ENCODE data around the gene TMED8.
A peak's percentile ranks its signal among the peaks of the same experiment; 100 is the strongest.
"Not testable (repeated sequence)": the region's sequence is repeated elsewhere in the genome, so short reads cannot be mapped to it uniquely, and the experiment has no call there.

Gene TMED8, protein sequence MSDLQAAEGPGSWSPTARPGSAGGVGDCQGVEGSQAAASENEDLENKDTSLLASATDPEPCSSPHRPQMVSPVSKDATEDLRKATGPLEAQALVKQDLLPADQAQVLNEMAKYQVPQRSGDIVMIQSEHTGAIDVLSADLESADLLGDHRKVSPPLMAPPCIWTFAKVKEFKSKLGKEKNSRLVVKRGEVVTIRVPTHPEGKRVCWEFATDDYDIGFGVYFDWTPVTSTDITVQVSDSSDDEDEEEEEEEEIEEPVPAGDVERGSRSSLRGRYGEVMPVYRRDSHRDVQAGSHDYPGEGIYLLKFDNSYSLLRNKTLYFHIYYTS

DNA sequence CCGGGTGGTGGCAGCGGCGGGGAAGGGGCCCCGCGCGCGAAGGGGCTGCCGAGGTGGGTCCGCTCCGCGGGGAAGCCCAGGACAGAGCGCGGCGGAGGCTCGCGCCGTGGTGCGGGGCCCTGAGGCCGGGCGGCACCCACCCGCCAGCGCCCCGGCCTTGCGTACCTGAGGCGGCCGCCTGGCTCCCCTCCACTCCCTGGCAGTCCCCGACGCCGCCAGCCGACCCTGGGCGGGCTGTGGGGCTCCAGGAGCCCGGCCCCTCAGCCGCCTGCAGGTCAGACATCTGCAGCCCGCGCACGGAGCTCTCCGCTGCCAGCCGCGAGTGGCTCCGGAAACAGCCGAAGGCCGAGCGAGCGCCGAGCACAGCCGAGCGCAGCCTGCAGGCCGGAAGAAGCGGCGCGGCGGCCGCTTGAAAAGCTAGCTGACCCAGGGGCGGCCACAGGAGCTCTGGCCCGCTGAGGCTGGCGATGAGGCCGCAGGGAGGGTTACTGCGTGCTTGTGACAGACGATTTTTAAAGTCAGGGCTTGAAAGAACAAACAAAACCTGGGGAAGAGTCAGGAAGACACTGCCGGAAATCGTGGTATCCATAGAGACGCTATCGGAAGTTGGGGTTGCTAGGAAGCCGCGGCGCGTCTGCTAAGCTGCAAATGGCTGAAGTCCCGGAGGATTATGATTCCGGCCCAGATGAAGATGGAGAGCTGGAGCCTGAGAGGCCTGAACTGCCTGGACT is at the start of gene TMED8, which contains the start of gene SAMD15:
Gene TMED8 (minus strand): TSS at position 324 of the 731 bp plus-strand sequence. CDS start 41 bp downstream, at position 283.
Gene SAMD15 (plus strand): TSS at position 609 of the 731 bp plus-strand sequence. CDS start 40 bp downstream, at position 649.
- Histone ChIP-seq H3K36me3 (ENCODE audit: control insufficient read depth, insufficient read depth, low read length) (no peaks in the 10 kb centered on the region), H3K27me3 (ENCODE audit: control insufficient read depth, insufficient read depth, low read length) (no peaks in the 10 kb centered on the region), H3K4me3 (ENCODE audit: low read depth, low read length) (peak within 1 kb of the TSS; percentile 97), H3K27ac (ENCODE audit: low read depth, low read length) (peak within 1 kb of the TSS; percentile 79; the same call in 1 of the 2 replicates), H3K4me1 (ENCODE audit: control insufficient read depth, insufficient read depth, low read length) (peaks cover 14% of the 10 kb centered on the region; the same call in 1 of the 2 replicates), H3K9me3 (ENCODE audit: control insufficient read depth, insufficient read depth, low read depth, low read length) (no peaks in the 10 kb centered on the region), H3K9ac (ENCODE audit: low read length) (peak within 1 kb of the TSS; percentile 78)

DNA sequence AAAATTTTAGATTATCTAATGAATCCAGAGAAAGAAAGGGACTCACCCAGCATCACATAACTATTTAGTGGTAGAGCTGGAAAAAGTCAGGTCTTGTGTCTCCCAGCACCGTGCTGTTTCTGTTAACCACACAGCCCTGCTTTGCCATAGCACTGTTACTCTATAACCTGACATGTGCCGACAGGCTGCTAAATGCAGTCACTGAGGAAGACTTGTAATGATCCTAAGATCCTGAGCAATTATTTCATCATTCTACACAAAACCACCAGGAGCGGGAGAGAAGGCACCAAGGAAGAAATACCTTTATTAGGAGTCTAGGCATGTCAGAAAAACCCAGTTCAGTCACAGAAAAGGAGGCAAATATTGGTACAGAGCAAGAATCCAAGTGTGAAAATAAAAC is 49.5 kb upstream of the TMED8 start:
- H3K9me3 ChIP-seq (ENCODE audit: control insufficient read depth, insufficient read depth, low read depth, low read length), result no peaks in the 10 kb centered on the region
- no peak overlapping the region for H3K27ac ChIP-seq (ENCODE audit: low read depth, low read length)
- no peak overlapping the region for H3K4me3 ChIP-seq (ENCODE audit: low read depth, low read length)
- H3K9ac ChIP-seq (ENCODE audit: low read length), result no peak overlapping the region
- peaks cover 84% of the 10 kb centered on the region for H3K36me3 ChIP-seq (ENCODE audit: control insufficient read depth, insufficient read depth, low read length)
- H3K4me1 ChIP-seq (ENCODE audit: control insufficient read depth, insufficient read depth, low read length), result peaks cover 7% of the 10 kb centered on the region
- no peaks in the 10 kb centered on the region for H3K27me3 ChIP-seq (ENCODE audit: control insufficient read depth, insufficient read depth, low read length)

DNA sequence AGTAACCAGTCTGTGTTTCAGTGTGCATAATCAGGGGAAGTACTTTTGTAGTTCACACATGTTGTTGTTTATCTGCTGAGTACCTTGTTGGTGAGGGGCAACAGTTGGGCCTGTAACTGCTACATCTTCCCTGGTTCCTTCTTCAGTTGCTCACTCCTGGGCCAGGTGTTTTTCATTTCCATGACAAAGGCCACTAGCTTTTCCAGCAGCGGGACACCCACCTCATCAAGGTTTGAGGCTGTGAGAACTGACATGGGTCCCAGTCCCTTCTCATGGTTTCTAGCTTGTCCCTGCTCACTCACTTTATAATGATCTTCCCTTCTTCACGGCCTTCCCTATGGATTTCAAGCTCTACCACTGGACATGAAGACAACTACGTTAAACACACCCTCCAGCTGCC is 48.0 kb upstream of the TMED8 start:
- Histone ChIP-seq H3K27me3 (ENCODE audit: control insufficient read depth, insufficient read depth, low read length) (no peaks in the 10 kb centered on the region), H3K4me1 (ENCODE audit: control insufficient read depth, insufficient read depth, low read length) (peaks cover 7% of the 10 kb centered on the region), H3K4me3 (ENCODE audit: low read depth, low read length) (no peak overlapping the region), H3K27ac (ENCODE audit: low read depth, low read length) (no peak overlapping the region), H3K9ac (ENCODE audit: low read length) (no peak overlapping the region), H3K9me3 (ENCODE audit: control insufficient read depth, insufficient read depth, low read depth, low read length) (0 out of 2 replicates have a peak, but pooled peaks cover under 1% of the 10 kb centered on the region), H3K36me3 (ENCODE audit: control insufficient read depth, insufficient read depth, low read length) (peaks cover 81% of the 10 kb centered on the region)

DNA sequence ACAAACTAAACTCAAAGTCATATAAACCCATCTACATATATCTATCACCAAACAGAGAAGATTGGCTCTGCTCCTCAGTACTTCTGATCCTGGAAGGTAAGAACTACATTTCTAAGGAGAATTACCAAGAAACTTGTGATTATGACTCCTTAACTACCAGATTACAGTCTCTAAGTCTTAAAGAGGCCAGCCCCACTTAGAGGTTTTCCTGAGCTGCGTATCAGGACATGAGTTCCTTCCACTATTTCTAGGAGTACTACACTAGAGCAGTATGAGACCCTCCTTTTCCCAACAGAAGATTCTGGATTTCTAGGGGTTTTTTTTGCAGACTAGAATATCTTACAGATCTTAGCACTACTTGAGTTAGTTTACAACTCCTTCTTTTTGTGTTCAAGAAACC is 46.5 kb upstream of the TMED8 start, which contains the start of gene NOXRED1:
Gene NOXRED1 (minus strand): TSS at position 101 of the 400 bp plus-strand sequence. CDS start 634 bp downstream, outside the sequence.
- Histone ChIP-seq H3K4me3 (ENCODE audit: low read depth, low read length) (no peak within 1 kb of the TSS), H3K36me3 (ENCODE audit: control insufficient read depth, insufficient read depth, low read length) (peaks cover 69% of the 10 kb centered on the region), H3K4me1 (ENCODE audit: control insufficient read depth, insufficient read depth, low read length) (peaks cover 7% of the 10 kb centered on the region), H3K27ac (ENCODE audit: low read depth, low read length) (no peak within 1 kb of the TSS), H3K9me3 (ENCODE audit: control insufficient read depth, insufficient read depth, low read depth, low read length) (peaks cover 5% of the 10 kb centered on the region; the same call in 1 of the 2 replicates), H3K27me3 (ENCODE audit: control insufficient read depth, insufficient read depth, low read length) (no peaks in the 10 kb centered on the region), H3K9ac (ENCODE audit: low read length) (no peak within 1 kb of the TSS)

DNA sequence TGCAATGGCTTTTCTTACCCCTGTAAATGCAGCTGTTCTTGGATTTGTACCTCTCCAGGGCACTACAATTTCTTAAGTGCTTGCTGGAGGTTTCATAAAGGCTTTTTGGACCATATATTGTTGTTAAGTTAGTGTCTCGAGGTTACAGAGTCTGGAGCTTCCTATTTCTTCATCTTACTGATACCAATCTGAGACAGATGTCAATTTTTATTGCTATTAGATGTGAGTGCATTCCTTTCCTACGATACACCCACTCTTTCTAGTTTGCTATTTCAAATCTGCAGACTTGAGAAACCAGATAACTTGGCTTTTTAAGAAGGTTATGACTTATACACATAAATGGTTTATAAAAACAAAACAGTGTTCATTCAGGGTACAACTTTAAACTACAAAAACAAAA is 44.3 kb upstream of the TMED8 start:
- peaks cover 47% of the 10 kb centered on the region for H3K36me3 ChIP-seq (ENCODE audit: control insufficient read depth, insufficient read depth, low read length)
- no peaks in the 10 kb centered on the region for H3K27me3 ChIP-seq (ENCODE audit: control insufficient read depth, insufficient read depth, low read length)

DNA sequence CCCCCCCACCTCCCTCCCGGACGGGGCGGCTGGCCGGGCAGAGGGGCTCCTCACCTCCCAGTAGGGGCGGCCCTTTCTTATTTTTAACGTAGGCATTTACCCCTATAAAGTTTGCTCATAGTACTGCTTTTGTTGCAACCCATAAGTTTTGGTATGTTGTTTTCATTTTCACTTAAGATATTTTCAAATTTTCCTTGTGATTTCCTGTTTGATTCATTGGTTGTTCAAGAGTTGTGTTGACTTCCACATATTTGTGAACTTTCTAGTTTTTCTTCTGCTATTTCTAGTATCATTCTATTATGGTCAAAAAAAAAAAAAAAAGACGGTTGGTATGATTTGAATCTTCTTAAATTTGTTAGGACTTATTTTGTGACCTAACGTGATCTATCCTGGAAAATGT is 39.9 kb upstream of the TMED8 start:
- Histone ChIP-seq H3K4me3 (ENCODE audit: low read depth, low read length) (no peak overlapping the region), H3K4me1 (ENCODE audit: control insufficient read depth, insufficient read depth, low read length) (no peaks in the 10 kb centered on the region), H3K27me3 (ENCODE audit: control insufficient read depth, insufficient read depth, low read length) (no peaks in the 10 kb centered on the region), H3K36me3 (ENCODE audit: control insufficient read depth, insufficient read depth, low read length) (peaks cover 10% of the 10 kb centered on the region; the same call in 1 of the 2 replicates), H3K9ac (ENCODE audit: low read length) (no peak overlapping the region), H3K9me3 (ENCODE audit: control insufficient read depth, insufficient read depth, low read depth, low read length) (peaks cover 5% of the 10 kb centered on the region; the same call in 1 of the 2 replicates), H3K27ac (ENCODE audit: low read depth, low read length) (no peak overlapping the region)

More for the DNA sequence above, 44.3 kb upstream of the TMED8 start:
- H3K27ac ChIP-seq (ENCODE audit: low read depth, low read length), result no peak overlapping the region
- no peak overlapping the region for H3K9ac ChIP-seq (ENCODE audit: low read length)
- no peak overlapping the region for H3K4me3 ChIP-seq (ENCODE audit: low read depth, low read length)
- H3K9me3 ChIP-seq (ENCODE audit: control insufficient read depth, insufficient read depth, low read depth, low read length), result peaks cover 5% of the 10 kb centered on the region; the same call in 1 of the 2 replicates
- H3K4me1 ChIP-seq (ENCODE audit: control insufficient read depth, insufficient read depth, low read length), result peaks cover 7% of the 10 kb centered on the region

DNA sequence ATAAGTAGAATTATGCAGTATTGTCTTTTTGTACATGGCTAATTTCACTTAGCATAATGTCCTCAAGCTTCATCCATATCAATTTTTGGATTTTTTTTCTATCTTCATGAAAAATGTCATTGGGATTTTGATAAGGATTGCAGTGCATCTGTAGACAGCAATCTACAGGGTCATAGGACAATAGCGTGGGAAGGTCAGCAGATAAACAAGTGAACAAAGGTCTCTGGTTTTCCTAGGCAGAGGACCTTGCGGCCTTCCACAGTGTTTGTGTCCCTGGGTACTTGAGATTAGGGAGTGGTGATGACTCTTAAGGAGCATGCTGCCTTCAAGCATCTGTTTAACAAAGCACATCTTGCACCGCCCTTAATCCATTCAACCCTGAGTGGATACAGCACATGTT is 39.2 kb upstream of the TMED8 start:
- H3K27me3 ChIP-seq (ENCODE audit: control insufficient read depth, insufficient read depth, low read length); H3K27ac ChIP-seq (ENCODE audit: low read depth, low read length); H3K9me3 ChIP-seq (ENCODE audit: control insufficient read depth, insufficient read depth, low read depth, low read length); H3K36me3 ChIP-seq (ENCODE audit: control insufficient read depth, insufficient read depth, low read length); H3K9ac ChIP-seq (ENCODE audit: low read length); H3K4me3 ChIP-seq (ENCODE audit: low read depth, low read length); H3K4me1 ChIP-seq (ENCODE audit: control insufficient read depth, insufficient read depth, low read length): not testable (repeated sequence)

DNA sequence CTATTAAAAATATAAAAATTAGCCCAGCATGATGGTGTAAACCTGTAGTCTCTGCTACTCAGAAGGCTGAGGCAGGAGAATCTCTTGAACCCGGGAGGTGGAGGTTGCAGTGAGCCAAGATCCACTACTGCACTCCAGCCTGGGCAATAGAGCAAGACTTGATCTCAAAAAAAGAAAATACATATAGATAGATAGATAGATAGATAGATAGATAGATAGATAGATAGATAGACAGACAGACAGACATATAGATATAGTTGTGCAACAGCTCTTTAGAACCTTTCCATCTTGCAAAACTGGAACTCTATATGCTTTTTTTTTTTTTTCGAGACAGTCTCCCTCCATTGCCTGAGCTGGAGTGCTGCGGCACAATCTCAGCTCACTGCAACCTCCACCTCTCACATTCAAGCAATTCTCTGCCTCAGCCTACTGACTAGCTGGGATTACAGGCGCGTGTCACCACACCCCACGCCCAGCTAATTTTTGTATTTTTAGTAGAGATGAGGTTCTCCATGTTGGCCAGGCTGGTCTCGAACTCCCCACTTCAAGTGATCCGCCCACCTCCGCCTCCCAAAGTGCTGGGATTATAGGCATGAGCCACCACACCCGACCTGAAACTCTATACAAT is 38.6 kb upstream of the TMED8 start:
- H3K27ac ChIP-seq (ENCODE audit: low read depth, low read length), result not testable (repeated sequence)

DNA sequence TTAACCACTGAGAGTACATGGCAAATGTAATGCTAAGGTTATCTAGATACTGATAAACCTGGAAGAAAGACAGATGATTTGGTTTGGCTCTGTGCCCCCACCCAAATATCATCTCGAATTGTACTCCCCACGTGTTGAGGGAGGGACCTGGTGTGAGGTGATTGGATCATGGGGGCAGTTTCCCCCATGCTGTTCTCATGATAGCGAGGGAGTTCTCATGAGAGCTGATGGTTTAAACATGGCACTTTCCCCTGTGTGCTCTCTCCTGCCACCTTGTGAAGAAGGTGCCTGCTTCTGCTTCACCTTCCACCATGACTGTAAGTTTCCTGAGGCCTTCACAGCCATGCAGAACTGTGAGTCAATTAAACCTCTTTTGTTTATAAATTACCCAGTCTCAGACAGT is 32.2 kb upstream of the TMED8 start:
- no peaks in the 10 kb centered on the region for H3K36me3 ChIP-seq (ENCODE audit: control insufficient read depth, insufficient read depth, low read length)
- H3K4me1 ChIP-seq (ENCODE audit: control insufficient read depth, insufficient read depth, low read length), result no peaks in the 10 kb centered on the region
- no peak overlapping the region for H3K9ac ChIP-seq (ENCODE audit: low read length)
- H3K9me3 ChIP-seq (ENCODE audit: control insufficient read depth, insufficient read depth, low read depth, low read length), result no peaks in the 10 kb centered on the region
- H3K27ac ChIP-seq (ENCODE audit: low read depth, low read length), result no peak overlapping the region
- no peak overlapping the region for H3K4me3 ChIP-seq (ENCODE audit: low read depth, low read length)
- H3K27me3 ChIP-seq (ENCODE audit: control insufficient read depth, insufficient read depth, low read length), result no peaks in the 10 kb centered on the region

More for the DNA sequence above, 38.6 kb upstream of the TMED8 start:
- H3K4me1 ChIP-seq (ENCODE audit: control insufficient read depth, insufficient read depth, low read length); H3K9ac ChIP-seq (ENCODE audit: low read length); H3K9me3 ChIP-seq (ENCODE audit: control insufficient read depth, insufficient read depth, low read depth, low read length); H3K36me3 ChIP-seq (ENCODE audit: control insufficient read depth, insufficient read depth, low read length); H3K27me3 ChIP-seq (ENCODE audit: control insufficient read depth, insufficient read depth, low read length); H3K4me3 ChIP-seq (ENCODE audit: low read depth, low read length): not testable (repeated sequence)

DNA sequence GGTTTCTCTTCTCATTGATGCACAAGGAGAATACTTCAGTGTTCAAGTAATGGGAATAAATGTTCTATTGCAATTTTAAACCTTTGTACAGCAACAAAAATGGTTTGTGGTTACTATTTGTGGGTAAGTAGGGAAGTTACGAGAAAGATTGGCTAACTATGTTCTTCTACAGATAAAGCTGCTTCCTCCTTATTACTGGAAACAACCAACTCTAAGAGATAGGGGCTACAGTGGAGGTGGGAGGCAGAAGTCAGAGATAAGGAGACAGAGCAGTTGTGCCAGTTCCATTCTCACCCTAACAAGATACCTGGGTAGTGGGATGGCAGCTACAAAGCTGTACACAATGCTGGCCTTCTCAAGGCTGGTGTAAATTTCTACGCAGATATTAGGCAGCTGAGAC is 30.3 kb upstream of the TMED8 start:
- Histone ChIP-seq H3K36me3 (ENCODE audit: control insufficient read depth, insufficient read depth, low read length) (no peaks in the 10 kb centered on the region), H3K4me3 (ENCODE audit: low read depth, low read length) (no peak overlapping the region), H3K9me3 (ENCODE audit: control insufficient read depth, insufficient read depth, low read depth, low read length) (no peaks in the 10 kb centered on the region), H3K9ac (ENCODE audit: low read length) (no peak overlapping the region), H3K4me1 (ENCODE audit: control insufficient read depth, insufficient read depth, low read length) (no peaks in the 10 kb centered on the region), H3K27me3 (ENCODE audit: control insufficient read depth, insufficient read depth, low read length) (no peaks in the 10 kb centered on the region), H3K27ac (ENCODE audit: low read depth, low read length) (no peak overlapping the region)
